ENCODE data around the gene TRIM46. TPM values are rescaled to one million over a fixed set of nuclear protein-coding genes. Genes with fewer than 3 reads are reported as not detected.
A peak's percentile ranks its signal among the peaks of the same experiment; 100 is the strongest.
"Not testable (repeated sequence)": the region's sequence is repeated elsewhere in the genome, so short reads cannot be mapped to it uniquely, and the experiment has no call there.

TRIM46 gene
- polyA plus RNA-seq, 3 donors: 0.13 TPM; not detected in 2

GRCh38 chr1:155141749-155142148 is 31.9 kb upstream of the TRIM46 start:
- H3K79me2 ChIP-seq (ENCODE audit: insufficient read depth, low read length): peaks cover 34% of the 10 kb centered on the region
- H3K4me1 ChIP-seq (ENCODE audit: control insufficient read depth in 1 of 2, insufficient read depth in 2 of 2, low read length in 2 of 2): peaks cover 23 to 34% of the 10 kb centered on the region in 2 donors
- Mint-ChIP-seq H3K9me3 (peaks cover 3 to 10% (median 7%) of the 10 kb centered on the region in 7 donors), H3K36me3 (peaks cover 12 to 19% of the 10 kb centered on the region in 2 donors), H3K27ac (peak overlapping the region in 1 of 7 donors; percentile 20), H3K4me3 (no peak overlapping the region), H3K4me1 (peaks cover 33% of the 10 kb centered on the region), H3K27me3 (ENCODE audit: low read depth in 3 of 3) (peaks cover 0 to 11% (median 1%) of the 10 kb centered on the region in 3 donors)
- no peak overlapping the region for H3K9ac ChIP-seq (ENCODE audit: insufficient read depth, low read length, poor library complexity, severe bottlenecking)
- H3K9me3 ChIP-seq (replicated peaks in 1 of 2; ENCODE audit: control insufficient read depth in 1 of 2, insufficient read depth in 1 of 2, low read length in 2 of 2): peaks cover 0 to 4% of the 10 kb centered on the region in 2 donors
- WGBS (ENCODE audit: insufficient coverage): 60% methylated on average over 1 of the region's 7 CpGs
- H2AFZ ChIP-seq (ENCODE audit: insufficient read depth, low read depth, low read length, poor library complexity, severe bottlenecking): no peak overlapping the region
- DNase-seq: peak in 2 of 3 donors; percentile 17 to 60
- intact Hi-C loops (cut with micrococcal nuclease): loop anchor here in 1 of 2 donors (5.0 kb wide), 1 partner anchor 584 kb away; the partner anchor contains the start of gene UBE2Q1
- H3K36me3 ChIP-seq (replicated peaks in 1 of 2; ENCODE audit: control insufficient read depth in 1 of 2, insufficient read depth in 2 of 2, low read length in 2 of 2): peaks cover 0 to 11% of the 10 kb centered on the region in 2 donors
- H4K20me1 ChIP-seq (ENCODE audit: insufficient read depth, low read length): peaks cover 7% of the 10 kb centered on the region
- H3K27me3 ChIP-seq (ENCODE audit: control insufficient read depth in 2 of 2, insufficient read depth in 2 of 2, low read length in 2 of 2): no peaks in the 10 kb centered on the region
- no peak overlapping the region for H3K27ac ChIP-seq (ENCODE audit: low read depth in 1 of 2, low read length in 2 of 2)
- no peak for TF ChIP-seq CTCF (IDR thresholded peaks at IDR 0.05)
- H3K4me3 ChIP-seq (replicated peaks in 1 of 3; ENCODE audit: low read depth in 2 of 3, low read length in 3 of 3): no peak overlapping the region
- H3K4me2 ChIP-seq (replicated peaks; ENCODE audit: extremely low read depth, low read length, poor library complexity, severe bottlenecking): no peak overlapping the region

GRCh38 chr1:155145491-155145890 is 28.2 kb upstream of the TRIM46 start:
- Mint-ChIP-seq H3K4me1 (peaks cover 9% of the 10 kb centered on the region), H3K27ac (no peak overlapping the region), H3K9me3 (peaks cover 3 to 12% (median 7%) of the 10 kb centered on the region in 7 donors), H3K27me3 (ENCODE audit: low read depth in 3 of 3) (peaks cover 0 to 9% (median 1%) of the 10 kb centered on the region in 3 donors), H3K4me3 (no peak overlapping the region), H3K36me3 (no peaks in the 10 kb centered on the region)
- no CpG with 5 or more reads among the region's 3 CpGs for WGBS (ENCODE audit: insufficient coverage)
- H4K20me1 ChIP-seq (ENCODE audit: insufficient read depth, low read length): no peaks in the 10 kb centered on the region
- no peak overlapping the region for H3K4me3 ChIP-seq (replicated peaks in 1 of 3; ENCODE audit: low read depth in 2 of 3, low read length in 3 of 3)
- no peak overlapping the region for H3K27ac ChIP-seq (ENCODE audit: low read depth in 1 of 2, low read length in 2 of 2)
- no peaks in the 10 kb centered on the region for H3K27me3 ChIP-seq (ENCODE audit: control insufficient read depth in 2 of 2, insufficient read depth in 2 of 2, low read length in 2 of 2)
- H3K36me3 ChIP-seq (replicated peaks in 1 of 2; ENCODE audit: control insufficient read depth in 1 of 2, insufficient read depth in 2 of 2, low read length in 2 of 2): no peaks in the 10 kb centered on the region
- DNase-seq: no peak
- no peaks in the 10 kb centered on the region for H3K79me2 ChIP-seq (ENCODE audit: insufficient read depth, low read length)
- H3K9ac ChIP-seq (ENCODE audit: insufficient read depth, low read length, poor library complexity, severe bottlenecking): no peak overlapping the region
- peaks cover 0 to 4% of the 10 kb centered on the region in 2 donors for H3K9me3 ChIP-seq (replicated peaks in 1 of 2; ENCODE audit: control insufficient read depth in 1 of 2, insufficient read depth in 1 of 2, low read length in 2 of 2)
- intact Hi-C loops (cut with micrococcal nuclease): no loop called here
- no peak for TF ChIP-seq CTCF (IDR thresholded peaks at IDR 0.05)
- H3K4me2 ChIP-seq (replicated peaks; ENCODE audit: extremely low read depth, low read length, poor library complexity, severe bottlenecking): no peak overlapping the region
- H3K4me1 ChIP-seq (ENCODE audit: control insufficient read depth in 1 of 2, insufficient read depth in 2 of 2, low read length in 2 of 2): peaks cover 2 to 5% of the 10 kb centered on the region in 2 donors
- H2AFZ ChIP-seq (ENCODE audit: insufficient read depth, low read depth, low read length, poor library complexity, severe bottlenecking): no peak overlapping the region

GRCh38 chr1:155155996-155156643 is 17.5 kb upstream of the TRIM46 start:
- H3K79me2 ChIP-seq (ENCODE audit: insufficient read depth, low read length); H4K20me1 ChIP-seq (ENCODE audit: insufficient read depth, low read length); H3K4me2 ChIP-seq (replicated peaks; ENCODE audit: extremely low read depth, low read length, poor library complexity, severe bottlenecking); H3K27ac ChIP-seq (ENCODE audit: low read depth in 1 of 2, low read length in 2 of 2); H3K9me3 Mint-ChIP-seq; intact Hi-C loops (cut with micrococcal nuclease); H3K4me1 Mint-ChIP-seq; H3K27me3 Mint-ChIP-seq (ENCODE audit: low read depth in 3 of 3); DNase-seq; H3K27me3 ChIP-seq (ENCODE audit: control insufficient read depth in 2 of 2, insufficient read depth in 2 of 2, low read length in 2 of 2); H3K36me3 Mint-ChIP-seq; H3K4me3 Mint-ChIP-seq; H3K9ac ChIP-seq (ENCODE audit: insufficient read depth, low read length, poor library complexity, severe bottlenecking); H2AFZ ChIP-seq (ENCODE audit: insufficient read depth, low read depth, low read length, poor library complexity, severe bottlenecking); H3K36me3 ChIP-seq (replicated peaks in 1 of 2; ENCODE audit: control insufficient read depth in 1 of 2, insufficient read depth in 2 of 2, low read length in 2 of 2); H3K4me3 ChIP-seq (replicated peaks in 1 of 3; ENCODE audit: low read depth in 2 of 3, low read length in 3 of 3); H3K9me3 ChIP-seq (replicated peaks in 1 of 2; ENCODE audit: control insufficient read depth in 1 of 2, insufficient read depth in 1 of 2, low read length in 2 of 2); H3K4me1 ChIP-seq (ENCODE audit: control insufficient read depth in 1 of 2, insufficient read depth in 2 of 2, low read length in 2 of 2): not testable (repeated sequence)
- no CpG with 5 or more reads among the region's 3 CpGs for WGBS (ENCODE audit: insufficient coverage)
- peak overlapping the region in 1 of 7 donors; percentile 13 for H3K27ac Mint-ChIP-seq

Measured in CD14-positive monocyte (primary cell).